HepG2 (cell line): Measurements from ENCODE around the gene AXIN1. TPM values are rescaled to one million over a fixed set of nuclear protein-coding genes. Genes with fewer than 3 reads are reported as not detected.

ENCODE experiments used
- CCAR2 ChIP-seq: fragments of 200-400 bp; formaldehyde crosslinking; optimal IDR thresholded peaks from 2 replicates; pipeline ENCODE3; 2018; ENCODE audit warnings: low read depth, mild to moderate bottlenecking, low read length, moderate library complexity
- ELK4 ChIP-seq: sonication (generic); formaldehyde crosslinking; IDR thresholded peaks from 2 replicates; pipeline ENCODE4 v1.9.0; 2021; ENCODE audit warnings: missing genetic modification reagents, borderline replicate concordance
- KLF6 ChIP-seq: IDR thresholded peaks from 2 replicates; pipeline ENCODE4 v1.8.0; 2016; ENCODE audit warnings: missing biosample characterization, missing genetic modification reagents
- MEIS2 ChIP-seq: sonication (generic); formaldehyde crosslinking; IDR thresholded peaks from 2 replicates; pipeline ENCODE4 v1.9.0; 2021; ENCODE audit warnings: mild to moderate bottlenecking, missing genetic modification reagents
- MTERF4 ChIP-seq: sonication (generic); formaldehyde crosslinking; IDR thresholded peaks from 2 replicates; pipeline ENCODE4 v1.8.0; 2023; ENCODE audit warnings: mild to moderate bottlenecking, missing genetic modification reagents
- MTF1 ChIP-seq: sonication (generic); formaldehyde crosslinking; IDR thresholded peaks from 2 replicates; pipeline ENCODE4 v1.5.0; 2020; ENCODE audit warnings: missing genetic modification reagents
- MYNN ChIP-seq: sonication (generic); formaldehyde crosslinking; IDR thresholded peaks from 2 replicates; pipeline ENCODE4 v1.4.0; 2020; ENCODE audit warnings: mild to moderate bottlenecking, low read depth, missing genetic modification reagents
- POLR2G ChIP-seq: fragments of 200-400 bp; formaldehyde crosslinking; IDR thresholded peaks from 2 replicates; pipeline ENCODE4 v1.6.1; 2018; ENCODE audit warnings: mild to moderate bottlenecking, low read depth, low read length, moderate library complexity
- PRDM15 ChIP-seq: sonication (generic); formaldehyde crosslinking; IDR thresholded peaks from 2 replicates; pipeline ENCODE4 v1.4.0; 2020; ENCODE audit warnings: missing genetic modification reagents
- RNF2 ChIP-seq: fragments of 450-650 bp; conservative IDR thresholded peaks from 2 replicates; pipeline ENCODE4 v1.6.1; 2016; ENCODE audit warnings: low read depth
- SAP130 ChIP-seq: IDR thresholded peaks from 2 replicates; pipeline ENCODE4 v1.6.1; 2016; ENCODE audit warnings: low read depth
- SMC3 ChIP-seq: IDR thresholded peaks from 2 replicates; pipeline ENCODE4 v1.6.1; 2011; ENCODE audit warnings: low read length, improper control_type of control experiment
- TAF1 ChIP-seq: sonication (generic); formaldehyde crosslinking; IDR thresholded peaks from 2 replicates; pipeline ENCODE4 v1.4.0; 2020; ENCODE audit warnings: missing genetic modification reagents
- TBX2 ChIP-seq: sonication (generic); formaldehyde crosslinking; IDR thresholded peaks from 2 replicates; pipeline ENCODE4 v1.5.0; 2020; ENCODE audit warnings: missing genetic modification reagents, mild to moderate bottlenecking, borderline replicate concordance
- UBTF ChIP-seq: sonication (generic); formaldehyde crosslinking; IDR thresholded peaks from 2 replicates; pipeline ENCODE4 v1.4.0; 2020; ENCODE audit warnings: mild to moderate bottlenecking, missing genetic modification reagents
- ZBTB42 ChIP-seq: sonication (generic); formaldehyde crosslinking; IDR thresholded peaks from 2 replicates; pipeline ENCODE4 v1.5.0; 2020; ENCODE audit warnings: mild to moderate bottlenecking, missing genetic modification reagents
- ZIK1 ChIP-seq: sonication (generic); formaldehyde crosslinking; IDR thresholded peaks from 2 replicates; pipeline ENCODE4 v1.5.0; 2020; ENCODE audit warnings: mild to moderate bottlenecking, low read depth, missing genetic modification reagents, borderline replicate concordance
- ZNF264 ChIP-seq: sonication (generic); formaldehyde crosslinking; IDR thresholded peaks from 2 replicates; pipeline ENCODE4 v1.4.0; 2020; ENCODE audit warnings: missing genetic modification reagents
- ZNF460 ChIP-seq: sonication (generic); formaldehyde crosslinking; IDR thresholded peaks from 2 replicates; pipeline ENCODE4 v1.5.1; 2020; ENCODE audit warnings: missing genetic modification reagents, mild to moderate bottlenecking, borderline replicate concordance
- ZNF800 ChIP-seq: sonication (generic); formaldehyde crosslinking; IDR thresholded peaks from 2 replicates; pipeline ENCODE4 v1.4.0; 2020; ENCODE audit warnings: missing genetic modification reagents
- polyA plus RNA-seq, 8 experiments: library from polyadenylated mRNA; depleted of rRNA in 3 of 8; stranded (reverse) in 7 of 8; unstranded in 1 of 8; fragments of >200 nt; fragmentation: Illumina TruSeq in 4 of 8; extraction: Trizol in 4 of 8; gene quantifications; 2 replicates each; pipeline versions ENCODE4 v1.2.1 to v1.2.3, GENCODE V29; 2011 to 2016; ENCODE audit warnings: low read depth in 4 of 8, missing spikeins in 1 of 8, mixed read lengths in 1 of 8; ENCODE audit not compliant: insufficient read depth in 1 of 8
- total RNA-seq, 5 experiments: library from RNA; depleted of rRNA; stranded (reverse); fragments of >200 nt; fragmentation: Illumina TruSeq; extraction: Trizol; gene quantifications; 2 replicates each; pipeline ENCODE4 v1.2.3, GENCODE V29; 2016; ENCODE audit warnings: low read depth in 1 of 5

Gene AXIN1
- total and polyA plus RNA-seq, 2 of the 13 experiments (the other 11 are each of a cell fraction or from before 2014, with no cell fraction given) = 24.0 to 26.0 TPM

- 0 out of 2 replicates have a peak, but pooled peaks have one; percentile 25 for TF ChIP-seq POLR2G
- no peak for TF ChIP-seq CCAR2
- TF ChIP-seq PRDM15 (CRISPR knock-in tag) = no peak
- TF ChIP-seq RNF2 = no peak
- TF ChIP-seq MYNN (CRISPR knock-in tag) = no peak
- no peak for TF ChIP-seq ZBTB42 (CRISPR knock-in tag)
- no peak for TF ChIP-seq ZIK1 (CRISPR knock-in tag)
- TF ChIP-seq SAP130 (CRISPR knock-in tag) = peak; percentile 63
- no peak for TF ChIP-seq TBX2 (CRISPR knock-in tag)
- no peak for TF ChIP-seq TAF1 (CRISPR knock-in tag)
- peak; percentile 95 for TF ChIP-seq ZNF460 (CRISPR knock-in tag)
- TF ChIP-seq ZNF264 = peak; percentile 61; the same call in 1 of the 2 replicates
- peak; percentile 71 for TF ChIP-seq UBTF (CRISPR knock-in tag)
- no peak for TF ChIP-seq MTF1
- TF ChIP-seq MEIS2 (CRISPR knock-in tag) = peak; percentile 83
- no peak for TF ChIP-seq ELK4 (CRISPR knock-in tag)
- no peak for TF ChIP-seq MTERF4
- TF ChIP-seq KLF6 (CRISPR knock-in tag) = no peak
- TF ChIP-seq SMC3 = no peak
- TF ChIP-seq ZNF800 (CRISPR knock-in tag) = 0 out of 2 replicates have a peak, but pooled peaks have one; percentile 43
These were observed 12.0 kb downstream of the AXIN1 start (continued) for GRCh38 chr16:340370-341091.
